ENCODE data around the gene CCL26. TPM values are rescaled to one million over a fixed set of nuclear protein-coding genes. Genes with fewer than 3 reads are reported as not detected.

The CCL26 gene
- total and polyA plus RNA-seq, 9 of the 15 experiments (the other 6 are each of a cell fraction or from before 2014, with no cell fraction given) = 2.3 to 26.8 (median 8.4) TPM

- ChIA-PET POLR2A (interaction anchor here (0.5 to 1.1 kb wide), 2 partner anchors 10 to 26 kb away, joined by 3 read pairs; no protein-coding TSS in a partner anchor), CTCF (ENCODE audit: low intra/inter-chr PET ratio) (no interaction called here)
- intact Hi-C loops (cut with micrococcal nuclease) (no loop called here), in situ Hi-C loops (cut with MboI) (no loop called here)
- FAIRE-seq (no peak), ATAC-seq (no peak), DNase-seq (ENCODE audit: extremely low read depth in 1 of 4, low spot score in 3 of 4) (no peak)
- peak; percentile 36 for TF ChIP-seq ZNF316 (IDR thresholded peaks at IDR 0.05)
- no peak for TF ChIP-seq BDP1 (IDR thresholded peaks at IDR 0.05; ENCODE audit: insufficient read depth, insufficient read length)
- no peak for TF ChIP-seq PHB (CRISPR knock-in tag; IDR thresholded peaks at IDR 0.05)
- TF ChIP-seq MEIS2 (IDR thresholded peaks at IDR 0.05; ENCODE audit: partially characterized antibody) = peak; percentile 27
- no peak for TF ChIP-seq ZNF57 (CRISPR knock-in tag; IDR thresholded peaks at IDR 0.05)
- no peak for TF ChIP-seq SP1 (CRISPR knock-in tag; IDR thresholded peaks at IDR 0.05)
- peak; percentile 39; the same call in 1 of the 2 replicates for TF ChIP-seq C11orf30 (IDR thresholded peaks at IDR 0.05; ENCODE audit: low read depth)
- no peak for TF ChIP-seq ZNF280B (CRISPR knock-in tag; IDR thresholded peaks at IDR 0.05)
- no peak for TF ChIP-seq ZNF695 (CRISPR knock-in tag; IDR thresholded peaks at IDR 0.05)
- TF ChIP-seq ILF3 (IDR thresholded peaks at IDR 0.05; ENCODE audit: borderline replicate concordance) = no peak
- TF ChIP-seq NFE2 (IDR thresholded peaks at IDR 0.05; ENCODE audit: low read depth) = peak; percentile 37; the same call in 1 of the 2 replicates
- no peaks in the 10 kb centered on the region for H3K9me1 ChIP-seq (ENCODE audit: control insufficient read depth, insufficient read depth, low read length)
- H3K36me3 ChIP-seq (ENCODE audit: control insufficient read depth, insufficient read depth, low read length) = peaks cover 5% of the 10 kb centered on the region; the same call in 2 of the 3 replicates
- no peaks in the 10 kb centered on the region for H4K20me1 ChIP-seq (replicated peaks; ENCODE audit: control insufficient read depth, insufficient read depth, low read length)
- peaks cover 28 to 38% of the 10 kb centered on the region in 2 experiments for H3K4me1 ChIP-seq (replicated peaks in 1 of 2; ENCODE audit: control insufficient read depth in 2 of 2, insufficient read depth in 2 of 2, low read length in 2 of 2)
- H3K79me2 ChIP-seq (ENCODE audit: control insufficient read depth, insufficient read depth, low read length) = peaks cover 11% of the 10 kb centered on the region; the same call in 2 of the 3 replicates
- no peak overlapping the region for H3K4me3 ChIP-seq
- WGBS (ENCODE audit: insufficient coverage, low coverage, missing lambda C conversion rate) = 56% methylated on average over 4 of the region's 4 CpGs
- H3K27ac ChIP-seq (ENCODE audit: extremely low read depth, low read depth, low read length) = no peak overlapping the region
- peak overlapping the region in 1 of 2 experiments; percentile 60; a peak in 1 of 4 replicates for H3K9ac ChIP-seq (ENCODE audit: insufficient read depth in 1 of 2, low read depth in 2 of 2, low read length in 2 of 2)
- H2AFZ ChIP-seq (ENCODE audit: low read depth, low read length) = no peak overlapping the region
- no peaks in the 10 kb centered on the region for H3K9me3 ChIP-seq (replicated peaks; ENCODE audit: control insufficient read depth, insufficient read depth, low read depth, low read length)
- no peaks in the 10 kb centered on the region for H3K27me3 ChIP-seq (ENCODE audit: control insufficient read depth in 2 of 2, insufficient read depth in 2 of 2, low read length in 2 of 2)
- no TSS peak for BruUV-seq (replicated peaks)
- H3K4me2 ChIP-seq (ENCODE audit: insufficient read depth, low read length) = no peak overlapping the region
Observed at GRCh38 chr7:75729851-75730274, 42.1 kb downstream of the CCL26 start.
